ENCODE data around the gene CREB1. TPM values are rescaled to one million over a fixed set of nuclear protein-coding genes. Genes with fewer than 3 reads are reported as not detected.

The CREB1 gene
- total RNA-seq, 1 experiment from 2014 or later: 81.4 TPM

GRCh38 chr2:207599636-207600035 is 69.9 kb downstream of the CREB1 start:
- TF ChIP-seq, protein P1, sequence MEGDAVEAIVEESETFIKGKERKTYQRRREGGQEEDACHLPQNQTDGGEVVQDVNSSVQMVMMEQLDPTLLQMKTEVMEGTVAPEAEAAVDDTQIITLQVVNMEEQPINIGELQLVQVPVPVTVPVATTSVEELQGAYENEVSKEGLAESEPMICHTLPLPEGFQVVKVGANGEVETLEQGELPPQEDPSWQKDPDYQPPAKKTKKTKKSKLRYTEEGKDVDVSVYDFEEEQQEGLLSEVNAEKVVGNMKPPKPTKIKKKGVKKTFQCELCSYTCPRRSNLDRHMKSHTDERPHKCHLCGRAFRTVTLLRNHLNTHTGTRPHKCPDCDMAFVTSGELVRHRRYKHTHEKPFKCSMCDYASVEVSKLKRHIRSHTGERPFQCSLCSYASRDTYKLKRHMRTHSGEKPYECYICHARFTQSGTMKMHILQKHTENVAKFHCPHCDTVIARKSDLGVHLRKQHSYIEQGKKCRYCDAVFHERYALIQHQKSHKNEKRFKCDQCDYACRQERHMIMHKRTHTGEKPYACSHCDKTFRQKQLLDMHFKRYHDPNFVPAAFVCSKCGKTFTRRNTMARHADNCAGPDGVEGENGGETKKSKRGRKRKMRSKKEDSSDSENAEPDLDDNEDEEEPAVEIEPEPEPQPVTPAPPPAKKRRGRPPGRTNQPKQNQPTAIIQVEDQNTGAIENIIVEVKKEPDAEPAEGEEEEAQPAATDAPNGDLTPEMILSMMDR (IDR thresholded peaks at IDR 0.05; ENCODE audit: unreplicated experiment): no peak
- Mint-ChIP-seq H3K4me1 (ENCODE audit: low read depth, unreplicated experiment) (no peaks in the 10 kb centered on the region), H3K4me3 (ENCODE audit: low read depth, unreplicated experiment) (no peak overlapping the region), H3K27ac (ENCODE audit: unreplicated experiment) (no peak overlapping the region), H3K36me3 (ENCODE audit: insufficient read depth, unreplicated experiment) (peaks cover 15% of the 10 kb centered on the region), H3K27me3 (ENCODE audit: unreplicated experiment) (no peaks in the 10 kb centered on the region), H3K9me3 (ENCODE audit: low read depth, unreplicated experiment) (no peaks in the 10 kb centered on the region)
- intact Hi-C loops (cut with micrococcal nuclease; ENCODE audit: unreplicated experiment): no loop called here
- BruUV-seq (replicated peaks): no TSS peak
- no peak for DNase-seq
- CTCF ChIA-PET: no interaction called here

DNA sequence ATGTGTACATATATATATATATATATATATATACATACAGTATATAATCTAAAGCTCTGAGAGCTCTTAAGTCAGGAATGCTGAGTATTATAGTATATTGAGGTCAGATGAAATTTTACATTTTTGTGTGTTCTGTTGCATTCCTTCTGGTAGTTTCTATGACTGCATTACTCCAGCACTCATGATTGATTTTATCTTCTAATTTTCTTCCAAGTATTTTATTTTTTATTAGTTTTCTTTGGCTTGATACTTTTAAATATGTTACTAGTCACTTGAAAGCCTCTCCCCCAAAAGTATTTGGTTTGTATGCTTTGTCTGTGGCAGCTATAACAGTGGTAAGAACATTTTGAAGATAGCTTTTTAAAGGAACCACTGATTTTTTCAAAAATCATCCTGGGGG is 70.5 kb downstream of the CREB1 start:
- Mint-ChIP-seq H3K4me3 (ENCODE audit: low read depth, unreplicated experiment) (no peak overlapping the region), H3K36me3 (ENCODE audit: insufficient read depth, unreplicated experiment) (peaks cover 16% of the 10 kb centered on the region), H3K27me3 (ENCODE audit: unreplicated experiment) (no peaks in the 10 kb centered on the region), H3K9me3 (ENCODE audit: low read depth, unreplicated experiment) (no peaks in the 10 kb centered on the region), H3K4me1 (ENCODE audit: low read depth, unreplicated experiment) (no peaks in the 10 kb centered on the region), H3K27ac (ENCODE audit: unreplicated experiment) (no peak overlapping the region)
- intact Hi-C loops (cut with micrococcal nuclease; ENCODE audit: unreplicated experiment): no loop called here
- no TSS peak for BruUV-seq (replicated peaks)
- CTCF ChIA-PET: no interaction called here
- DNase-seq: no peak
- TF ChIP-seq, protein P1 (IDR thresholded peaks at IDR 0.05; ENCODE audit: unreplicated experiment): no peak

- TF ChIP-seq, protein P1 (IDR thresholded peaks at IDR 0.05; ENCODE audit: unreplicated experiment): no peak
- DNase-seq: no peak
- intact Hi-C loops (cut with micrococcal nuclease; ENCODE audit: unreplicated experiment): no loop called here
- no peaks in the 10 kb centered on the region for H3K27me3 Mint-ChIP-seq (ENCODE audit: unreplicated experiment)
- BruUV-seq (replicated peaks): no TSS peak
- H3K4me1 Mint-ChIP-seq (ENCODE audit: low read depth, unreplicated experiment): no peaks in the 10 kb centered on the region
- CTCF ChIA-PET: interaction anchor here (0.5 kb wide), 1 partner anchor 51 kb away, joined by 3 read pairs; no protein-coding TSS in a partner anchor
- H3K9me3 Mint-ChIP-seq (ENCODE audit: low read depth, unreplicated experiment): no peaks in the 10 kb centered on the region
- H3K36me3 Mint-ChIP-seq (ENCODE audit: insufficient read depth, unreplicated experiment): peaks cover 14% of the 10 kb centered on the region
- H3K4me3 Mint-ChIP-seq (ENCODE audit: low read depth, unreplicated experiment): no peak overlapping the region
- H3K27ac Mint-ChIP-seq (ENCODE audit: unreplicated experiment): no peak overlapping the region
These were observed 72.0 kb downstream of the CREB1 start for GRCh38 chr2:207601774-207602173.

DNA sequence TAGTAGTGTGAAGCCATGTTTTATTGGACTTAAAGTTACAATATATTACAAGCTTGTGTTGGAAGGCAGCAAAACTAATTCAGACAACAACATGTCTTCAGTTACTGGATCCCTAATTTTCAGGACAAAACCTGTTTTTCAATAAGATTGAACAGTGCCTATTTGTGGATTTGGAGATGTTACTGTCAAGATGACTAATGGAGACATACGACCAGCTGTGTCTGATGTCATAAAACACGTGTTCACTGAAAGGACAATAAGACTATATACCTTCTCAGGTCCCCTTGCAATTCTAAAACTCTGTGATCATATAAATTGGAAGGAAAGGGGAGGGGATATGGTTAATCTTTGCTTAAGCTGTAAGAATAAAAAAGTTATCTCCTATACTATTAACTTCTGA is 73.7 kb downstream of the CREB1 start:
- Mint-ChIP-seq H3K36me3 (ENCODE audit: insufficient read depth, unreplicated experiment) (peaks cover 17% of the 10 kb centered on the region), H3K27ac (ENCODE audit: unreplicated experiment) (no peak overlapping the region), H3K4me1 (ENCODE audit: low read depth, unreplicated experiment) (no peaks in the 10 kb centered on the region), H3K27me3 (ENCODE audit: unreplicated experiment) (no peaks in the 10 kb centered on the region), H3K4me3 (ENCODE audit: low read depth, unreplicated experiment) (no peak overlapping the region), H3K9me3 (ENCODE audit: low read depth, unreplicated experiment) (no peaks in the 10 kb centered on the region)
- intact Hi-C loops (cut with micrococcal nuclease; ENCODE audit: unreplicated experiment): no loop called here
- no peak for DNase-seq
- TF ChIP-seq, protein P1 (IDR thresholded peaks at IDR 0.05; ENCODE audit: unreplicated experiment): no peak
- CTCF ChIA-PET: no interaction called here
- no TSS peak for BruUV-seq (replicated peaks)

Measured in Calu3 (cell line).